ENCODE measurements around the gene CTNNA2. TPM values are rescaled to one million over a fixed set of nuclear protein-coding genes. Genes with fewer than 3 reads are reported as not detected.

Gene CTNNA2
- polyA plus RNA-seq, 1 of the 3 experiments (the other 2 are of a cell fraction): 0.30 TPM

DNA sequence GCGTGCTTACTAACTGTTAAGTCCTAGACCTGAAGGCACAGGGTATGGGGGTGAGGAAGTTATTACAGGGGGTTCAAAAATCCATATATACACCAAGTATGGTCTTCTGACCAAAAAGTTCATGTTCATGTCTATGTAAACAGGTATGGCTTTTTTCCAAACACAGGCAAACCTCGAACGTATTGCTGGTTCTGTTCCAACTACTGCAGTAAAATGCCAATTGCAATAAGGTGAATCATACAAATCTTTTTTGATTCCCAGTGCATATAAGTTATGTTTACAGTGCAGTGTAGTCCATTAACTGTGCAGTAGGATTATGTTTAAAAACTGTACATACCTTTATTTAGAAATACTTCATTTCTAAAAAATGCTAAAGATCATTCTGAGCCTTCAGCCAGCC, 1037.0 kb downstream of the CTNNA2 start:
- Histone ChIP-seq H3K4me2 (no peak overlapping the region), H3K9ac (no peak overlapping the region), H3K9me3 (no peaks in the 10 kb centered on the region), H3K36me3 (replicated peaks in 1 of 2; ENCODE audit: control insufficient read depth in 1 of 2, insufficient read depth in 2 of 2, low read length in 1 of 2) (no peaks in the 10 kb centered on the region), H3F3A (replicated peaks; ENCODE audit: insufficient read depth) (no peaks in the 10 kb centered on the region), H3K27me3 (ENCODE audit: insufficient read depth) (no peaks in the 10 kb centered on the region), H3K4me3 (ENCODE audit: low read depth in 2 of 2, low read length in 1 of 2) (no peak overlapping the region), H4K20me1 (ENCODE audit: insufficient read depth) (no peaks in the 10 kb centered on the region), H3K9me2 (no peaks in the 10 kb centered on the region), H3K79me2 (ENCODE audit: insufficient read depth) (no peaks in the 10 kb centered on the region), H3K4me1 (ENCODE audit: control insufficient read depth in 1 of 2, insufficient read depth in 2 of 2, low read depth in 1 of 2, low read length in 1 of 2) (no peaks in the 10 kb centered on the region), H3K27ac (ENCODE audit: low read depth in 2 of 2, low read length in 1 of 2) (no peak overlapping the region), H2AFZ (ENCODE audit: low read depth) (no peak overlapping the region)
- DNase-seq: no peak
- WGBS (ENCODE audit: low lambda C conversion rate): 30% methylated on average over 3 of the region's 3 CpGs
- CTCF ChIA-PET: no interaction called here
- POLR2A ChIA-PET: no interaction called here
- no peak for TF ChIP-seq GATA2 (CRISPR knock-in tag; IDR thresholded peaks at IDR 0.05)
- TF ChIP-seq ELF1 (IDR thresholded peaks at IDR 0.05): no peak
- no peak for TF ChIP-seq TAF1 (IDR thresholded peaks at IDR 0.05; ENCODE audit: borderline replicate concordance, low read depth, low read length)
- no peak for TF ChIP-seq POLR2AphosphoS5 (IDR thresholded peaks at IDR 0.05; ENCODE audit: low read depth, low read length)
- no peak for TF ChIP-seq TEAD4 (IDR thresholded peaks at IDR 0.05; ENCODE audit: borderline replicate concordance, insufficient read depth)
- no peak for TF ChIP-seq GABPA (IDR thresholded peaks at IDR 0.05; ENCODE audit: low read depth)
- TF ChIP-seq JUND (IDR thresholded peaks at IDR 0.05): no peak
- TF ChIP-seq RAD21 (IDR thresholded peaks at IDR 0.05; ENCODE audit: low read length): no peak
- no peak for TF ChIP-seq RXRA (IDR thresholded peaks at IDR 0.05; ENCODE audit: borderline replicate concordance, low read depth)
- TF ChIP-seq REST (IDR thresholded peaks at IDR 0.05; ENCODE audit: low read depth, low read length): no peak
- TF ChIP-seq, protein P1, sequence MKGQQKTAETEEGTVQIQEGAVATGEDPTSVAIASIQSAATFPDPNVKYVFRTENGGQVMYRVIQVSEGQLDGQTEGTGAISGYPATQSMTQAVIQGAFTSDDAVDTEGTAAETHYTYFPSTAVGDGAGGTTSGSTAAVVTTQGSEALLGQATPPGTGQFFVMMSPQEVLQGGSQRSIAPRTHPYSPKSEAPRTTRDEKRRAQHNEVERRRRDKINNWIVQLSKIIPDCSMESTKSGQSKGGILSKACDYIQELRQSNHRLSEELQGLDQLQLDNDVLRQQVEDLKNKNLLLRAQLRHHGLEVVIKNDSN (IDR thresholded peaks at IDR 0.05; ENCODE audit: borderline replicate concordance, low read depth): no peak

DNA sequence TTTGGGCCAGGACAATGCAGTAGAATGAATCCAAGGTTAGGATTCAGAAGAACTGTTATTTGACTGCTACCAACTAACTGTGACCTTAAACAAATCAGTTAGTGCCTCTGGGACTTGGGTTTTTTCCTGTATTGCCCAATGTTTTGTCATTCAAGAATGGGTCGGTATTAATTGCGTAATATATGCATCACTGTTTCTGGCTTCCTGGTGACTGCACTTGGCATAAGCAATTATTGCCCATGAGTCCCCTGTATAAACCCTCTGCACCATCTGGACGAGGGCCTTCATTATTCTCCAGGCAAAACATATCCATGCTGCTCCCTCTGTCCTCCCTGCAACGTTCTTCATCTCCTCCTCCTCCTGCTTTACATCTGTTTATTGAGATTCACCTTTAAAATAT, 1047.5 kb downstream of the CTNNA2 start:
- Histone ChIP-seq H3F3A (replicated peaks; ENCODE audit: insufficient read depth) (no peaks in the 10 kb centered on the region), H3K4me3 (ENCODE audit: low read depth in 2 of 2, low read length in 1 of 2) (no peak overlapping the region), H3K9ac (no peak overlapping the region), H3K79me2 (ENCODE audit: insufficient read depth) (no peaks in the 10 kb centered on the region), H3K9me2 (no peaks in the 10 kb centered on the region), H3K27me3 (ENCODE audit: insufficient read depth) (no peaks in the 10 kb centered on the region), H3K4me1 (ENCODE audit: control insufficient read depth in 1 of 2, insufficient read depth in 2 of 2, low read depth in 1 of 2, low read length in 1 of 2) (no peaks in the 10 kb centered on the region), H4K20me1 (ENCODE audit: insufficient read depth) (no peaks in the 10 kb centered on the region), H2AFZ (ENCODE audit: low read depth) (no peak overlapping the region), H3K36me3 (replicated peaks in 1 of 2; ENCODE audit: control insufficient read depth in 1 of 2, insufficient read depth in 2 of 2, low read length in 1 of 2) (no peaks in the 10 kb centered on the region), H3K9me3 (no peaks in the 10 kb centered on the region), H3K27ac (ENCODE audit: low read depth in 2 of 2, low read length in 1 of 2) (no peak overlapping the region), H3K4me2 (no peak overlapping the region)
- POLR2A ChIA-PET: no interaction called here
- WGBS (ENCODE audit: low lambda C conversion rate): 5% methylated on average over 4 of the region's 4 CpGs
- CTCF ChIA-PET: no interaction called here
- TF ChIP-seq PBX3 (IDR thresholded peaks at IDR 0.05) (no peak), TAF1 (IDR thresholded peaks at IDR 0.05; ENCODE audit: borderline replicate concordance, low read depth, low read length) (no peak), REST (IDR thresholded peaks at IDR 0.05; ENCODE audit: low read depth, low read length) (no peak), RFX5 (IDR thresholded peaks at IDR 0.05; ENCODE audit: low read length) (no peak), TCF12 (IDR thresholded peaks at IDR 0.05) (no peak), ELF1 (IDR thresholded peaks at IDR 0.05) (no peak)
- DNase-seq: no peak

Data from SK-N-SH (cell line).